Right lobe of liver (tissue), 4 donors: Measurements from ENCODE around the gene CDK5.

Source experiments
- CTCF ChIP-seq, 4 donors: fragments of 200-600 bp in 3 of 4; fragments of 450-650 bp in 1 of 4; IDR thresholded peaks; one replicate each; pipeline versions ENCODE4 v1.5.1 to v1.8.0; 2016 to 2022; ENCODE audit warnings: antibody characterized with exemption in 4 of 4, mild to moderate bottlenecking in 2 of 4
- POLR2A ChIP-seq: fragments of 450-650 bp; IDR thresholded peaks from one replicate; pipeline ENCODE4 v1.6.1; 2017; ENCODE audit warnings: antibody characterized with exemption, mild to moderate bottlenecking
- donor health status: DM: no; HTN: no; CAD: no.
- donor health status: DM: no; HTN: no; CAD: no.
- donor health status: DM: no; HTN: yes; CAD: no.

GRCh38 chr7:151016942-151017341, 40.8 kb downstream of the CDK5 start:
- TF ChIP-seq CTCF (IDR thresholded peaks at IDR 0.05) (no peak), POLR2A (no peak)
